Measurements from ENCODE around the gene SBNO2.

Gene SBNO2

GRCh38 chr19:1112268-1113029, 61.6 kb downstream of the SBNO2 start:
- Histone ChIP-seq H3K4me1 (ENCODE audit: control insufficient read depth, insufficient read depth, low read length) (peaks cover 13% of the 10 kb centered on the region), H3K4me3 (ENCODE audit: low read length) (no peak overlapping the region), H3K9ac (ENCODE audit: low read length) (peak overlapping the region; percentile 10), H3K27ac (ENCODE audit: low read depth, low read length) (peak overlapping the region; percentile 81), H3K36me3 (ENCODE audit: control insufficient read depth, insufficient read depth, low read length) (peaks cover 20% of the 10 kb centered on the region), H3K27me3 (ENCODE audit: control insufficient read depth, insufficient read depth, low read length) (no peaks in the 10 kb centered on the region)

GRCh38 chr19:1111641-1112267, 62.3 kb downstream of the SBNO2 start:
- Histone ChIP-seq H3K36me3 (ENCODE audit: control insufficient read depth, insufficient read depth, low read length) (peaks cover 23% of the 10 kb centered on the region), H3K4me1 (ENCODE audit: control insufficient read depth, insufficient read depth, low read length) (peaks cover 13% of the 10 kb centered on the region), H3K4me3 (ENCODE audit: low read length) (no peak overlapping the region), H3K27ac (ENCODE audit: low read depth, low read length) (peak overlapping the region; percentile 50), H3K9ac (ENCODE audit: low read length) (no peak overlapping the region), H3K27me3 (ENCODE audit: control insufficient read depth, insufficient read depth, low read length) (no peaks in the 10 kb centered on the region)

GRCh38 chr19:1110809-1111640, 63.0 kb downstream of the SBNO2 start:
- Histone ChIP-seq H3K27me3 (ENCODE audit: control insufficient read depth, insufficient read depth, low read length) (no peaks in the 10 kb centered on the region), H3K4me3 (ENCODE audit: low read length) (no peak overlapping the region), H3K27ac (ENCODE audit: low read depth, low read length) (no peak overlapping the region), H3K9ac (ENCODE audit: low read length) (no peak overlapping the region), H3K4me1 (ENCODE audit: control insufficient read depth, insufficient read depth, low read length) (peaks cover 13% of the 10 kb centered on the region), H3K36me3 (ENCODE audit: control insufficient read depth, insufficient read depth, low read length) (peaks cover 22% of the 10 kb centered on the region)

GRCh38 chr19:1109697-1110671, 64.1 kb downstream of the SBNO2 start:
- no peak overlapping the region for H3K27ac ChIP-seq (ENCODE audit: low read depth, low read length)
- H3K27me3 ChIP-seq (ENCODE audit: control insufficient read depth, insufficient read depth, low read length) = no peaks in the 10 kb centered on the region
- H3K4me1 ChIP-seq (ENCODE audit: control insufficient read depth, insufficient read depth, low read length) = peaks cover 13% of the 10 kb centered on the region
- no peak overlapping the region for H3K4me3 ChIP-seq (ENCODE audit: low read length)
- H3K36me3 ChIP-seq (ENCODE audit: control insufficient read depth, insufficient read depth, low read length) = peaks cover 20% of the 10 kb centered on the region
- no peak overlapping the region for H3K9ac ChIP-seq (ENCODE audit: low read length)

- no peak overlapping the region for H3K27ac ChIP-seq (ENCODE audit: low read depth, low read length)
- H3K27me3 ChIP-seq (ENCODE audit: control insufficient read depth, insufficient read depth, low read length) = no peaks in the 10 kb centered on the region
- H3K4me1 ChIP-seq (ENCODE audit: control insufficient read depth, insufficient read depth, low read length) = peaks cover 15% of the 10 kb centered on the region
- H3K4me3 ChIP-seq (ENCODE audit: low read length) = no peak overlapping the region
- H3K9ac ChIP-seq (ENCODE audit: low read length) = no peak overlapping the region
- H3K36me3 ChIP-seq (ENCODE audit: control insufficient read depth, insufficient read depth, low read length) = peaks cover 20% of the 10 kb centered on the region
Measured at GRCh38 chr19:1109032-1109551, 65.0 kb downstream of the SBNO2 start.

GRCh38 chr19:1108291-1109031, 65.6 kb downstream of the SBNO2 start:
- peaks cover 13% of the 10 kb centered on the region for H3K4me1 ChIP-seq (ENCODE audit: control insufficient read depth, insufficient read depth, low read length)
- H3K9ac ChIP-seq (ENCODE audit: low read length) = no peak overlapping the region
- H3K27me3 ChIP-seq (ENCODE audit: control insufficient read depth, insufficient read depth, low read length) = no peaks in the 10 kb centered on the region
- no peak overlapping the region for H3K4me3 ChIP-seq (ENCODE audit: low read length)
- no peak overlapping the region for H3K27ac ChIP-seq (ENCODE audit: low read depth, low read length)
- peaks cover 20% of the 10 kb centered on the region for H3K36me3 ChIP-seq (ENCODE audit: control insufficient read depth, insufficient read depth, low read length)

- peaks cover 13% of the 10 kb centered on the region for H3K4me1 ChIP-seq (ENCODE audit: control insufficient read depth, insufficient read depth, low read length)
- no peak overlapping the region for H3K9ac ChIP-seq (ENCODE audit: low read length)
- no peak overlapping the region for H3K27ac ChIP-seq (ENCODE audit: low read depth, low read length)
- no peak overlapping the region for H3K4me3 ChIP-seq (ENCODE audit: low read length)
- H3K27me3 ChIP-seq (ENCODE audit: control insufficient read depth, insufficient read depth, low read length) = no peaks in the 10 kb centered on the region
- H3K36me3 ChIP-seq (ENCODE audit: control insufficient read depth, insufficient read depth, low read length) = peaks cover 20% of the 10 kb centered on the region
Measured at GRCh38 chr19:1107661-1108261, 66.3 kb downstream of the SBNO2 start.

- peaks cover 15% of the 10 kb centered on the region for H3K4me1 ChIP-seq (ENCODE audit: control insufficient read depth, insufficient read depth, low read length)
- H3K27me3 ChIP-seq (ENCODE audit: control insufficient read depth, insufficient read depth, low read length) = no peaks in the 10 kb centered on the region
- peaks cover 20% of the 10 kb centered on the region for H3K36me3 ChIP-seq (ENCODE audit: control insufficient read depth, insufficient read depth, low read length)
- no peak overlapping the region for H3K4me3 ChIP-seq (ENCODE audit: low read length)
- no peak overlapping the region for H3K9ac ChIP-seq (ENCODE audit: low read length)
- H3K27ac ChIP-seq (ENCODE audit: low read depth, low read length) = no peak overlapping the region
Measured at GRCh38 chr19:1106841-1107660, 67.0 kb downstream of the SBNO2 start.

GRCh38 chr19:1105873-1106840, 67.9 kb downstream of the SBNO2 start:
- Histone ChIP-seq H3K9ac (ENCODE audit: low read length) (no peak overlapping the region), H3K36me3 (ENCODE audit: control insufficient read depth, insufficient read depth, low read length) (peaks cover 20% of the 10 kb centered on the region), H3K27ac (ENCODE audit: low read depth, low read length) (no peak overlapping the region), H3K4me3 (ENCODE audit: low read length) (no peak overlapping the region), H3K27me3 (ENCODE audit: control insufficient read depth, insufficient read depth, low read length) (no peaks in the 10 kb centered on the region), H3K4me1 (ENCODE audit: control insufficient read depth, insufficient read depth, low read length) (peaks cover 15% of the 10 kb centered on the region)

Data from rectal smooth muscle tissue (tissue), 1 donor.